ENCODE results near the gene LSMEM2.
A peak's percentile ranks its signal among the peaks of the same experiment; 100 is the strongest.
"Not testable (repeated sequence)": the region's sequence is repeated elsewhere in the genome, so short reads cannot be mapped to it uniquely, and the experiment has no call there.

Gene LSMEM2

GRCh38 chr3:50278880-50279224 lies at the start of gene LSMEM2:
LSMEM2 (plus strand) TSS chr3:50279087; CDS start chr3:50279114, 27 bp downstream.
- DNase-seq (ENCODE audit: low spot score), result no peak

GRCh38 chr3:50229490-50229889 lies 49.4 kb upstream of the LSMEM2 start:
- DNase-seq (ENCODE audit: low spot score), result no peak

DNA sequence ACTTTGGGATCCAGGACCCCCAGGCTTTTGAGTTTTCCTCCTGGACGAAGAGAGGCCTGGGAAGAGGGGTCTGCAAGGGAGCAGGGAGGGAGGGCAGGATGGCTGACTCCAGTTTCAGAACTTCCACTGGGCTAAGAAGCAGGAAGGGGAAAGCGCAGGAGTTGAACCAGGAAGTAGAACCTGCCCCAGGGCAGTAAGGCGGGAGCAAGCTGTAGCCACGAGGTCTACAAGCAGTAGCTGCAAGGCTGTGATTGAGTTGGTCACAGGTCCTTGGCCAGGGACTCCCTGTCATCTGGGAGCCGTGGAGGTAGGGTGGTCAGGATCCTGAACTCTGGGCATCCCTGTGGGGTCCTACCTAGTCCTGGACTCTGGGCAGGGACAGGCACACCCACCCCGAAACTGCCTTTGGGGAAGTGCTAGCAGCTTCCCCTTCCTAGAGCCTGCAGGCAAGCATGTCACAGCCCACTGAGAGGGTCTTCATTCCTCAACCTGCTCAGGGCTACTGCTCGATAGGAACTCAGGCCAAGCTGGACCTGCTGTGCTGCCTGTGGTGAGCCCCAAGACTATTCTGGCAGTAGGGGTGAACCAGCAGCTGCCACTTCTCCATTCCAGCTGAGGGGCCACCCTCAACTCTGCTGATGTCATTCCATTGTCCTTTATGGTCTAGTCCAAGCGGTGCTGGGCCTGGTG lies 48.6 kb upstream of the LSMEM2 start:
- DNase-seq (ENCODE audit: low spot score), result no peak

DNA sequence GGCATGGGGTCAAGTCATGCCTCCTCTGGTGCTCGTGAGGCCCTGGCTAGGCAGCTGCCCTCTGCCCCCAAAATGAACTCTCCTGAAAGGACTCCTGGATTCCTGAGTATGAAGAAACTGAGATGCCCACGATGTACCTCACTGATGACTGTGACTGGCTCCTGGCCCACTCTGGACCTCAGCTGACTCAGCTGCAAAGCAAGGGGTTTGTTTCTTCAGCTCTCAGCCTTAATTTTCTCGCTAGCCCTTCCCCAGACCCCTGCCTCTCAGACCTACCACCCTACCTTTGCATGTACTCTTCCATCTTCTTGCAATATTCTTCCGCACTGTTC lies 48.1 kb upstream of the LSMEM2 start:
- DNase-seq (ENCODE audit: low spot score), result no peak

GRCh38 chr3:50231581-50231980 lies 47.3 kb upstream of the LSMEM2 start:
- no peak for DNase-seq (ENCODE audit: low spot score)

DNA sequence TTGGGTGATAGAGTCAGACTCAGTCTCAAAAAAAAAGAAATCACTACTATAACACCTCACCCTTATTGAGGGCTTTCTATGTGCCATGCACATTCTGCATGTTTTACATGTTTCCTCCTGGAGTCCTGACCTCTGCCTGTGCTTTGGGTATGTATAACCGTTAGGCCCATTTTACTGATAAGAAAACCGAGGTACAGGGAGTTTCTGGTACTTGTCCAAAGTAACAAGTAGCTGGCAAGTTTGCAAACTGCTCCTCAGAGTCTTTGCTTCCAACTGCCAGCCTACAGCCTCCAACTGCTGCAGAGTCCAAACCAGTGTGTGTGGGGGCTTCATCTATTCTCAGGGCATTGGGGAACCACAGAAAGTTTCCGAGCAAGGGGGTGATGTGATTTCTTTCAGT lies 46.6 kb upstream of the LSMEM2 start:
- DNase-seq (ENCODE audit: low spot score), result peak; percentile 26

DNA sequence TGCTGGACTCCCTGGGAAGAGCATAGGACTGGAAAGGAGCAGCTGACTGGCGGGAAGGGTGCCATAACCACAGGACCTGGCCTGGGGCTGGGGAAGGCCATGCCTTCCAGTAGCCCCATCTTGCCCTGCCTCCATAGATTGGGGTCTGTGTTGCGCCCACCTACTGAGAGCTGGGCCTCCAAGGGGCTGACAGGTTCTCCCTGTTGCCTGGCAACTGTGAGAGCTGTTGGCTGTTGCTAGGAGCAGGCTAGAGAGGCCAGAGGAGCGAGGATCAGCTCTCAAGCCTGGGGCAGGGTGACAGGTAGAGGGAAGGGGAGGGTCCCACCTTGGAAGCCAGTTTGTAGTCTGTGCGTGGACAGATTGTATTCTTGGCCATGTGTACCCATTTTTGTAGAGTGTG lies 45.7 kb upstream of the LSMEM2 start:
- DNase-seq (ENCODE audit: low spot score), result no peak

DNA sequence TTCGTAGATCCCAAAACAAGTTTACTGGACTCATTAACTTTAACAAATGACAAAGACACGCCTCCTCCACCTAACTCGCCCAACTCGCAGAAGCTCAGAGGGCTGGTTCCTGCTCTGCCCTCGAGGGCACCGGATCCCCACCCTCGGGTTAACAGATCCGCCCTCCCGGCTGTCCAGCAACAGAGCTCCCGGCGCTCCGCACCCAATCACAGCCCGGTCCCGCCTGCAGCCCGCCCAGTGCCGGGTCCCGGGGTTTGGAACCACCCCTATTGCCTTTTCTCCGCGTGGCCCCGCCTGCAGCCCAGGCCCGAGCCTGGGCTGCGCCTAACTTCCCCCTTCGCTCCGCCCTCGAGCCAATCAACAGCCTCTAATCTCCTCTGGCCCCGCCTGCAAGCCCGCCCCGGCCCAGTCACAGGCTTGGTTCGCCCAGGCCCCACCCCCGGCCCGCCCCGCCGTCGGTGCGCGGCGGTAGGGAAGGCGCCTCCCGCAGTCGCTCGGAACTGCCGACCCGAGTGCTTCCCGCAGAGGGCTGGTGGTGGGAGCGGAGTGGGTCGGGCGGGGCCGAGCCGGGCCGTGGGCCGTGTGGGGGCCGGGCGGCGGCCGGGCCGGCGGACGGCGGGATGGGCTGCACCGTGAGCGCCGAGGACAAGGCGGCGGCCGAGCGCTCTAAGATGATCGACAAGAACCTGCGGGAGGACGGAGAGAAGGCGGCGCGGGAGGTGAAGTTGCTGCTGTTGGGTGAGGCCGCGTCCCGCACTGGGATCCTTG lies 43.0 kb upstream of the LSMEM2 start, which contains the start of gene GNAI2:
Gene GNAI2 (plus strand): TSS at position 489 of the 768 bp plus-strand sequence. CDS start 132 bp downstream, at position 621.
- DNase-seq (ENCODE audit: low spot score), result peak; percentile 97

- DNase-seq (ENCODE audit: low spot score), result no peak
These were observed 42.3 kb upstream of the LSMEM2 start for GRCh38 chr3:50236484-50237132.

DNA sequence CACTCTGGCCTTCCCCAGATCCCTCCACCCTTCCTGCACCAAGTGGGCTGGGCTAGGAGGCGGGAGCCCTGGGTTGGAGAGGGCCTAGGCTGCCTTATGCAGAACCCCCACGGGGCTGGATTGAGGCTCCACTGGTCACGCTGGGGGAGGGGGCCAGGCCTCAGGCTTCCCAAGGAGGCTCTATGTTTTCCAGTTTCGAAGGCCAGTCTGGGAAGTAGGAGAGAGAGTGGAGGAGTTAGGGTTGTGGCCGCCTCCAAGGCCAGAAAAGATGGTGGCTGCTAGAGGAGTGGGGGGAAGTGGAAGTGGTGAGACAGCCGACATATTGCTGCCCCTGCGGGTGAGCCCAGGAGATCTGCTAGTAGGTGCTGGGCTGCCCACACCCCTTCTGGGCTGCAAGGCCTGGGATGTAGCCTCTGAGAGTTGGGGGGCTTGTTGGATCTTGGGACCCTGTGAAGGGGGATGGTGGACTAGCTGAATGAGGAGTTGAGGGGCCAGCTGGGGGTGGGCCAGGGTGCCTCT lies 41.7 kb upstream of the LSMEM2 start:
- no peak for DNase-seq (ENCODE audit: low spot score)

- peak; percentile 38 for DNase-seq (ENCODE audit: low spot score)
These were observed 40.9 kb upstream of the LSMEM2 start for GRCh38 chr3:50237754-50238548.

DNA sequence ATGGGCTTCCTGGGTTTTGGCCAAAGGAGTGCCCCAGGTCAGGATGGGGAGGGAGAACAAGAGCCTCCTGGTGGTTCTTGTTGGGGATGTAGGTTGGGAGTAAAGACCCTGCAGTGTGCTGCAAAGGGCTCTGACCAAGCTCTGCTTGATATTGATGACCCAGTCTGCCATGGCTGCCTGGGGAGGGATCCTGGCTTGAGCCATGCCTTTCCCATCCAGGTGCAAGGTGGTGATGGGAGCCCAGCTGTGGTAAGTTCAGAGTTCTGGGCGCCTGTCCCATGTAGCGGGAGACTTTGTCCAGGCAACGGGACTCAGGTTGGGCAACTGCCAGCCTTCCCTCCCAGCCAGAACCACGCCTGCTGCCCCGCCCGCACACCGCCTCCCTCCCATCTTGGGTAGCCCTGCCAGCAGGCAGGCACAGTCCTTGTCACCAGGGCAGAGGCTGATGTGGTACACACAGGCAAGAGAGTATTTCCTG lies 40.3 kb upstream of the LSMEM2 start:
- peak; percentile 85 for DNase-seq (ENCODE audit: low spot score)

- no peak for DNase-seq (ENCODE audit: low spot score)
These were observed 39.2 kb upstream of the LSMEM2 start for GRCh38 chr3:50239649-50240048.

DNA sequence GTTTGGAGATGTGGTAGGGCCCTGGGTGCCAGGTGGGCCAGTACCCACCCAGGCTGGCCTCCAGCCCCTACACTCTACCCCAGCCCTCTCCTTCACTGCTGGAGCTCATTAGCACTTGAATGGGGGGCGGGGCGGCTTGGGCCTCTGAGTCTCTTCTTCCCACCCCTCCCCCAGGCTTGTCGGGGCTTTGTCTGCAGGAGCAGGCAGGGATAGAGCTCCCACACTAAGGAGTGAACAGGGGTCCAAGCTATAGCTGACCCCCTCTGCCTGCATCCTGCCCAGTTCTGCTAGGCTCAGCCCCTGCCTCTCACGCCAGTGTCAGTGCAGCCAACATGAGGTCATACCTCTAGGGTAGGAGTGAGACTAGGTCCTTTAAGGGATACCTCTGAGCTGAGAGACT lies 37.7 kb upstream of the LSMEM2 start:
- DNase-seq (ENCODE audit: low spot score), result no peak

GRCh38 chr3:50241713-50242380 lies 37.0 kb upstream of the LSMEM2 start:
- no peak for DNase-seq (ENCODE audit: low spot score)

GRCh38 chr3:50242381-50242770 lies 36.5 kb upstream of the LSMEM2 start:
- DNase-seq (ENCODE audit: low spot score), result no peak

DNA sequence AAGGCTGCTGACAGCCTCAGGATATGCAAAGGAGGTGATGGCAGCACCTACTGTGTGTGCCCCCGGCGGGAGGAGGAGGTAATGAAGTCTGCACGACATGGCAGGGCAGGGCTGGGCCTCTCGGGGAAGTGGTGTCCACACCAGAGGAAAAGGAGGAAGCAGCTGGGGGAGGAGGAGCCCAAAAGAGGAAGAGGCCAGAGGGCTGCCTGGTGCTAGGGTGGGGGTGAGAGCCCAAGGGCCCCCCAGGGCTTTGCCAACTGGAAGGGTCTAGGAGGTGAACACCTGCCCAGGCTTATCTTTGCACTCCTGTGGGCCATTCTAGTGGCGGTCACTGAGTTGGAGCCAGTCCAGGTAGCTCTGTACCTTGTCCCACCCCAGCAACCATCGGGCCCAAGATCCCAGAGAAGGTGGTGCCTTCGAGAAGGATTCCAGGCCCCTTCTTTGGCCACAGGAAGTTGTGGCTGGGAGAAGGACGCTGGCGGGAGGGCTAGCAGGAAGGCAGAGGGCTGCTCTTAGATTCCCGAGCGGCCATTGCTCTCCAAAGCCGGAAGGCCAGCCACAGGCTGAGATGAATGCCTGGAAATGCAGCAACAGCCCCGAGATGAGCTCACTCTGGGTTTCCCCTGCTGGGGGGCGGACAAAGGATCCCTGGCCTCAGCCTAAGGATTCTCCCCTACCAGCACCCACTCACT lies 35.9 kb upstream of the LSMEM2 start:
- DNase-seq (ENCODE audit: low spot score), result no peak

DNA sequence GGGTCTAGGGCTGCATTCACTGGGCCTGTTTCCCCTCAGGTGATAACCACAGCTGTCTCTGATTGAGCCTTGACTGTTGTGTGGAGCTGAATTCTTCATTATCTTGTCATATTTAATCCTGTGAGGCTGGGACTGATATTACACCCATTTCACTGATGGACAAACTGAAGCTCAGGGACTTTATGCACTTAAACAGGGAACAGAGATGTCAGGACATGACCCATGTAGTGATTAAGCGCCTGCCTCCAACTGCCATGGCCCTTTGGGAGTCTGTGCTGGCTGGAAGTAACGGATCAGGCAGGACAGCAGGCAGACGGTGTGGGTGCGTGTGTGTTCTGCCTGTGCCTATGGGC lies 35.4 kb upstream of the LSMEM2 start:
- no peak for DNase-seq (ENCODE audit: low spot score)

GRCh38 chr3:50244813-50245212 lies 34.1 kb upstream of the LSMEM2 start:
- DNase-seq (ENCODE audit: low spot score), result not testable (repeated sequence)

DNA sequence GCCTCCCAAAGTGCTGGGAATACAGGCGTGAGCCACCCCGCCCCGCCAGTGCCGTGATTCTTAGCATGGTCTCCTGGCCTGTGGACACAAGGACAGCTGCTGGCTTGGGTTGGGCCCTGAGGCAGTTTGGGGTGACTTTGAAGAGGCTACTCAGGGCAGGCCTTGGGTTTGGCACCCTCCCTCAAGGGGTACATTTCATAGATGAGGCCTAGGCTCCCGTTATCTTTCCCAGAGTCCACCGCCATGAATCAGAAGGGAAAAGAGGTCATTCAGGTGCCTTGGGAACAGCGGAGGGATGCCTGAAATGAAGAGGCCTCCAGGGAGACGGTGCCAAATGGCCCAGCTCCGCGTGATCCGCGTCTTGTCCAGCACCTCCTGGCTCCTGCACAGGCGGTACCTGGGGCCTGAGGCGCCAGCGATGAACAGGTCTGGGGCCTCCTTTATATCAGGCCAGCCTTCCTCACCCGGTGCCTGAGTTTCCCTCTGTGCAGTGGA lies 33.6 kb upstream of the LSMEM2 start:
- DNase-seq (ENCODE audit: low spot score), result no peak
